NCI-H128 (cell line): ENCODE data around the gene RIT1.
"Not testable (repeated sequence)": the region's sequence is repeated elsewhere in the genome, so short reads cannot be mapped to it uniquely, and the experiment has no call there.

ENCODE experiments used
- DNase-seq: peaks from one replicate; lab custom pipeline; 2025; ENCODE audit not compliant: unreplicated experiment; lab: John Stamatoyannopoulos, UW

RIT1 gene

GRCh38 chr1:155895617-155896016 is 15.5 kb downstream of the RIT1 start:
- DNase-seq, result not testable (repeated sequence)

GRCh38 chr1:155893389-155894142 is 17.6 kb downstream of the RIT1 start:
- DNase-seq, result no peak

DNA sequence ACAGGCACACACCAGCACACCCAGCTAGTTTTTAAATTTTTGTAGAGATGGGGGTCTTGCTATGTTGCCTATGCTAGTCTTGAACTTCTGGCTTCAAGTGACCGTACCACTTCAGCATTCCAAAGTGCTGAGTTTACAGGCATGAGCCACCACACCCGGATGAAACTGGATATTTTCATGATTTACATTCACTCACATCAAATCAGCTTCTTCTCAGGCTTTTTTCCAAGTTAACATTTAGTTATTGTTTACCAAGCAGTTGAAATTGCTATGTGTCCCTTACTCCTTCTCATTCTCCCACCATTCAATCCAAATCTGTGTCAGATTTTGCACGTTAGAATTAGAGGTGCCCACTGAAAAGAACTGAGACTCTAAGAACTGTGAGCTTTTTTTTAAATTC is 18.4 kb downstream of the RIT1 start:
- DNase-seq, result no peak

DNA sequence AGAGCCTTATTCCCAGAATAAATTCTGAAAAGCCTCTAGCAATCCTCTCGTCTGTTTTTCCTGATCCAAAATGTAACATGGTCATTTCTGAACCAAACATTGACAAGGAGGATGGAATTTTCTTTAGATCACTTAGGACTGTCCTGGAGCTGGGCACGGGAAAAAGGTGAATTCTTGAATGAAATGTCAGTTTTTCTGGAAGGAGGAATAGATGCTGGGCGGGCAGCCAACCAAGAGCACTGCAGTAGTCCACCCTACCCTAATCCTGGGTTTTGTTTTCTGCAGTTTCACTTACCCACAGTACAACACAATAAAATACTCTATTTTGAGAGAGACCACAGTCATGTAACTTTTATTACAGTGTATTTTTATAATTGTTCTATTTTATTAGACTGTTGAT is 20.9 kb downstream of the RIT1 start:
- no peak for DNase-seq

GRCh38 chr1:155889566-155889965 is 21.6 kb downstream of the RIT1 start:
- DNase-seq, result no peak

- DNase-seq, result no peak
Observed at GRCh38 chr1:155888481-155888880, 22.7 kb downstream of the RIT1 start.

DNA sequence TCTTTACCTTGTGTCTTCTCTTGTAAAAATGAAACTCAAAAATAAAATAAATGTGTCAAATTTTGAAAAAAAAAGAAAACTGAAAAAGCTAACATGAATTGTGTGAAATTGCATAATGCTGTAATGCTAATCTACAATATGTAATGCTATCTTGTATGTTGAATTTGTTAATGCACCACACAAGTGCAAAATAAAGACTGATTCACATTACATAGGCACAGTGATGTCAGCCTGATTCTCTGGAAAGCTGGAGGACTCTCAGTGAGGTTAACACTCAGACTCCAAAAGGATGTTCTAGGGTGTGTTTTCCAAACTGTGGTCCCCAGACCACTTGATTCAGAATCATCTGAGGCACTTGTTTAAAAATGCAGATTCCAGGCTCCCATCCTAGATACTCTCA is 26.2 kb downstream of the RIT1 start:
- no peak for DNase-seq

DNA sequence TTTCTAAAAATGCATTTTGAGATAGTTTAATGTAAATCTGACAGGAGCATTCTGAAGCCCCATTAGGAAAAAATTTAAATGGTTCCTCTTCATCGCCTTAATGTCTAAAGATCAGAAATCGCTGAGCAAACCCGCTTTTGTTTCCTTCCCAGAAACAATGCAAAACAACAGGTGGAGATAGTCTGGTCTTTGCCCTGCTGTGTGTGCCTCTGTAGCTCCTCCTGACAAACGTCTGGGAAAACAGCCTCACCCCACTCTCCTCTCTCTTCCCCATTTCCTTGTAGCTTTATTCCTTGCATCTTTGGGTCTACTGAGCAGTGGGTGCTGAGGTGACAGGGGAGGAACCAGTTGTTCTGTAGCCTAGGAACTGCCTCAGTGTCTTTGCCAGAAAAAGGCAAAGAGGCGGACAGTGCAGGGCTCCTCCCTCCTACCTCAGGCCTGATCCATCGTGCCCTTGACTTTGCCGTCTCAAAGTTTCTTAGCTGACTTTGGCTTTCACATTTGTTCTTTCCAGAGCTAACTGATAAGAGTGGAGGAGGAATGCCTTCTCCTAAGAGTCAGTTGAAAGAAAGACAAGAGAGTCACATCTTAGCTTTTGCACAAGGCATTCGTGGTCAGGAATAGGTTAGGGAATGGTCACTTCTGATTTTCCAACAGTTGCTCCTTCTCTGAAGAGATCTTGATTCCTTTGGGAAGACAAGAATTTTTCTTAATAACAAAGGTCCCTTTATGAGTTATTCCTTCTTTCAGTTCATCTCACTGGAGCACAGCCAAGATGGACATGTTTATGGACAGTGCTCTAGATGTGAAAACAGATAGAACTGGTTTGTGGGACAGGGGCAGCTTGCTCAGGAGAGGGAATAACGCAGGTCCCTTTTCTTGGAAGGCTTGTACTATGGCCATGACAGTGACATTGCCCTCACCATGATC is 26.9 kb downstream of the RIT1 start:
- no peak for DNase-seq

- no peak for DNase-seq
Observed at GRCh38 chr1:155882766-155883165, 28.4 kb downstream of the RIT1 start.

DNA sequence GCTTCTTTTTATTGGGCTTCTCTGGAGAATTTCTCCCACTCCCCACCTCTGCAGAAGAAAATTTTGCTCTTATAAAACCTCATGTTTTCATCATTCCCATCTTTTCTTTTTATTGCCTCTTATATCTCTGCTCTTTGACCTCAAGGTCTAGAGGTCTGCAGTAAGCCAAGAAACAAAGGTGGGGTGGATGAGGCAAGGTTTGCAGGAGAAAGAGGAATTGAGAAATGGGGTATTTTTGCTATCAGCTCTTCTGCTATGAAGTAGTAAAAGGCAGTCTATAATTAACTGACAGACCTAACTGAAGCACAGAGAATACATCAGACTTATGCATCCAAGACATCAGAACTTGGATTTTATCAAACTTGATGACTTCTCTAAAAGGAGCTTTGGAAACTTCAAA is 28.9 kb downstream of the RIT1 start:
- DNase-seq, result no peak

GRCh38 chr1:155880950-155881349 is 30.2 kb downstream of the RIT1 start:
- no peak for DNase-seq

DNA sequence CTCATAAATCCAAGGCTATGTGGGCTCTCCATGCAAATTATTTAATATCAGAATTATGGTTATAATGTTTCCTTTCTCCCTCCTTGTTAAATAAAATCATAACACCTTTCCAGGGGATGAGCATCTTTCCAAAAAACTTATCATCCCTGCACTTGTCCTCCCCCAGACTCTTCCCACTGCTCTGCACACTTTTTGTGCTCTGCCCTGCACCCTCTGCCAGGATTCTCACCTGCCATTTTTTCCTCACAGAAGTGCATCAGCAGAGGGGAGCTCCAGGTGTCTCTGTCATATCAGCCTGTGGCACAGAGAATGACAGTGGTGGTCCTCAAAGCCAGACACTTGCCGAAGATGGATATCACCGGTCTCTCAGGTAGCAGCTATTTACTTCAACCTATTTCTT is 30.9 kb downstream of the RIT1 start:
- no peak for DNase-seq

DNA sequence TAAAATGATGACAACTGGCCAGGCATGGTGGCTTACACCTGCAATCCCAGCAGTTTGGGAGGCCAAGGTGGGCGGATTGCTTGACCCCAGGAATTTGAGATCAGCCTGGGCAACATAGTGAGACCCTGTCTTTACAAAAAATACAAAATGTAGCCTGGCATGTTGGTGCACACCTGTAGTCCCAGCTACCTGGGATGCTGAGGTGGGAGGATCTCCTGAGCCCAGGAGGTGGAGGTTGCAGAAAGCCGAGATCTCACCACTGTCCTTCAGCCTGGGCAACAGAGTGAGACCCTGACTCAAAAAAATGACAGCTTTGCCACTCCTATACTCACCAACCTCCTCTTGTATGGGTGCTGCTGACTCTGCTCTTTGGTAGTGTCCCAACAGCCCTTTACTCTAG is 33.2 kb downstream of the RIT1 start:
- DNase-seq, result no peak

- DNase-seq, result no peak
Observed at GRCh38 chr1:155873860-155874259, 37.3 kb downstream of the RIT1 start.

- DNase-seq, result no peak
Observed at GRCh38 chr1:155872527-155872926, 38.6 kb downstream of the RIT1 start.

GRCh38 chr1:155871390-155871789 is 39.8 kb downstream of the RIT1 start:
- peak; percentile 28 for DNase-seq

GRCh38 chr1:155867766-155868165 is 43.4 kb downstream of the RIT1 start:
- no peak for DNase-seq

- no peak for DNase-seq
Observed at GRCh38 chr1:155864393-155864792, 46.8 kb downstream of the RIT1 start.

DNA sequence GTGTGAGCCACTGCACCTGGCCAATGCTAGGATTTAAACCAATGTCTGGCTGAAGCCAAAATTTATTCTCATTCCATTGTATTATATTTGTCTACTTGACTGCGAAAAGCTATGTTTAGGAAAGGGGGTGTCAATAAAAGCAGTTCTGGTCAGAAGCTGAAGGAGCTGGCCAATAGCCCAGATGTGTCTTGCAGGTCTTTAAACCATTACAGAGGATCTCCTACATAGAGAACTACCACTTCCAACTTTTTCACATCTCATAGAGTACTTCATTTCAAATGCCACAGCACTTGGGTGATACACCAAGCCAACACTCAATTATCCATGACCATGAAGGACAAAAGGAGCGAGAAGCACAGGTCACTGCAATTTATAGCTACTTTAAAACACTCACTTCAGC is 49.3 kb downstream of the RIT1 start:
- no peak for DNase-seq

DNA sequence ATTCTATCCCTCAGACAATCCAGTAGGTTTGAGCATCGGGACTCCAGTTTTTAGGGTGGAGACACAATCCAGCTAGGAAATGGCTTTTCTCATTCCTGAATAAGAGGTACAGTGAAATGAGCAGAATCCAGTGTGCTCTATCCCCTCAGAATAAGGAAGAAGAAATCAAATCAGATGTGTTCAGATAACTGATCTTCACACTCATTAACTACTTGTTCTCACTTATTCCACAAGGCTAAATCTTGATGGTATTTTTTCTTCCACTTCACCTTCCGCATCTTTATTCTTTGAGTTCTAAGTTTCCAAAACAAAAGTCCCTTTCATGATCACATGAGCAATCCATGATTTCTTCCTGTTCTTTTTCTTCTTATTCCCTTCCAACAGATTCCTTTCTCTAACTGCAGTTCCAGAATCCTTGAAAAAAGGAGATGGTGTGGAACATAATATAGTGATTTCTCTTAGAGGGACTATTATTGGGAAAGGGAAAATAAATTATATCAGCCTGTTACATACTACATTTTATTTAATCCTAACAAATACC is 50.1 kb downstream of the RIT1 start:
- no peak for DNase-seq

GRCh38 chr1:155859881-155860871 is 51.0 kb downstream of the RIT1 start:
- DNase-seq, result peak; percentile 69
